PC-3 (cell line): ENCODE measurements around the gene GLRX5. TPM values are rescaled to one million over a fixed set of nuclear protein-coding genes. Genes with fewer than 3 reads are reported as not detected.
A peak's percentile ranks its signal among the peaks of the same experiment; 100 is the strongest.

Experiments used
- ATAC-seq: fragments of 200-7000 bp; cut with Tn5 transposase; 2 replicates; pipeline ENCODE4 v1.9.1; 2020; ENCODE audit warnings: mild to moderate bottlenecking, moderate library complexity
- BruUV-seq: library from RNA; stranded (reverse); fragments of 400-500 nt; replicated peaks from 2 replicates; lab custom pipeline; 2021; lab: Mats Ljungman, UMichigan
- CTCF ChIA-PET: fragments of 300-600 bp; sonication (Branson Sonifier 250); formaldehyde crosslinking; loops from one replicate; lab custom pipeline; 2022; ENCODE audit warnings: antibody characterized with exemption; lab: Charles Lee
- POLR2A ChIA-PET: fragments of 300-600 bp; sonication (Branson Sonifier 250); formaldehyde crosslinking; loops from one replicate; lab custom pipeline; 2022; ENCODE audit warnings: antibody characterized with exemption; ENCODE audit not compliant: unreplicated experiment; lab: Charles Lee
- DNase-seq: peaks from one replicate; pipeline ENCODE4 v3.0.0-alpha.2; 2015
- H2AFZ ChIP-seq: fragments of 300-600 bp; sonication (generic); 2 replicates; pipeline ENCODE4 v1.6.0; 2016; ENCODE audit warnings: antibody characterized with exemption, low read length
- H3F3A ChIP-seq: fragments of 300-600 bp; sonication (generic); one replicate; pipeline ENCODE4 v1.6.0; 2017; ENCODE audit warnings: antibody characterized with exemption, low read length, control low read depth, mild to moderate bottlenecking; ENCODE audit not compliant: unreplicated experiment
- H3K27ac ChIP-seq: fragments of 300-600 bp; sonication (generic); 2 replicates; pipeline ENCODE4 v1.5.1; 2016; ENCODE audit warnings: mild to moderate bottlenecking, low read length
- H3K27me3 ChIP-seq: fragments of 300-600 bp; sonication (generic); 2 replicates; pipeline ENCODE4 v1.6.1; 2016; ENCODE audit warnings: low read length, mixed read lengths
- H3K36me3 ChIP-seq: fragments of 300-600 bp; sonication (generic); 2 replicates; pipeline ENCODE4 v1.6.1; 2016; ENCODE audit warnings: low read depth, mixed run types, low read length, mixed read lengths
- H3K4me1 ChIP-seq: fragments of 300-600 bp; sonication (generic); 2 replicates; pipeline ENCODE4 v1.5.1; 2016; ENCODE audit warnings: low read length; ENCODE audit not compliant: insufficient read depth
- H3K4me2 ChIP-seq: fragments of 300-600 bp; sonication (generic); 2 replicates; pipeline ENCODE4 v1.6.0; 2016; ENCODE audit warnings: low read length
- H3K4me3 ChIP-seq: fragments of 300-600 bp; sonication (generic); 2 replicates; pipeline ENCODE4 v1.5.1; 2016; ENCODE audit warnings: mild to moderate bottlenecking, low read length, mixed read lengths
- H3K79me2 ChIP-seq: fragments of 300-600 bp; sonication (generic); 2 replicates; pipeline ENCODE4 v1.6.1; 2017; ENCODE audit warnings: low read length, mixed read lengths
- H3K9ac ChIP-seq: fragments of 300-600 bp; sonication (generic); 2 replicates; pipeline ENCODE4 v1.6.0; 2016; ENCODE audit warnings: mild to moderate bottlenecking, low read length
- H3K9me2 ChIP-seq: fragments of 300-600 bp; sonication (generic); replicated peaks from 2 replicates; pipeline ENCODE4 v1.6.1; 2016; ENCODE audit warnings: mixed run types, low read length, mixed read lengths
- H3K9me3 ChIP-seq: fragments of 300-600 bp; sonication (generic); 2 replicates; pipeline ENCODE4 v1.6.1; 2016; ENCODE audit warnings: low read length, mixed read lengths
- H4K20me1 ChIP-seq: fragments of 300-600 bp; sonication (generic); 2 replicates; pipeline ENCODE4 v1.6.1; 2016; ENCODE audit warnings: low read length, mixed read lengths
- CTCF ChIP-seq: fragments of 300-600 bp; sonication (generic); conservative IDR thresholded peaks from 2 replicates; pipeline ENCODE4 v1.5.1; 2017; ENCODE audit warnings: antibody characterized with exemption, low read depth, mild to moderate bottlenecking, low read length
- EZH2 ChIP-seq: fragments of 300-600 bp; sonication (generic); IDR thresholded peaks from one replicate; pipeline ENCODE4 v1.6.1; 2017; ENCODE audit warnings: antibody characterized with exemption, mild to moderate bottlenecking, low read length; ENCODE audit not compliant: unreplicated experiment
- EZH2phosphoT487 ChIP-seq: fragments of 300-600 bp; sonication (generic); IDR thresholded peaks from 2 replicates; pipeline ENCODE4 v1.6.1; 2018; ENCODE audit warnings: mild to moderate bottlenecking, antibody characterized with exemption, low read length, borderline replicate concordance
- intact Hi-C: fragments of 100-400 bp; cut with micrococcal nuclease; formaldehyde crosslinking; loops from 2 replicates; pipeline ENCODE4 v1.9.0; 2023
- total RNA-seq: library from RNA; depleted of rRNA; stranded (reverse); fragments of >200 nt; gene quantifications from 2 replicates; pipeline ENCODE4 v1.2.3, GENCODE V29; 2014

The GLRX5 gene
- total RNA-seq, 1 experiment from 2014 or later, result 60.0 TPM

- ChIA-PET CTCF (no interaction called here), POLR2A (no interaction called here)
- H3K4me3 ChIP-seq, result peak overlapping the region; percentile 98
- H3K9ac ChIP-seq, result peak overlapping the region; percentile 98
- no peak for DNase-seq
- no TSS peak for BruUV-seq
- intact Hi-C loops, result loop anchor here (10.0 kb wide), 1 partner anchor 51 kb away; no protein-coding TSS in a partner anchor
- no peaks in the 10 kb centered on the region for H3K27me3 ChIP-seq
- no peaks in the 10 kb centered on the region for H3K9me3 ChIP-seq
- peak overlapping the region; percentile 97 for H3K4me2 ChIP-seq
- peaks cover 94% of the 10 kb centered on the region for H3K79me2 ChIP-seq
- H3K27ac ChIP-seq, result no peak overlapping the region
- peaks cover 57% of the 10 kb centered on the region for H4K20me1 ChIP-seq
- TF ChIP-seq EZH2 (no peak), CTCF (no peak), EZH2phosphoT487 (no peak)
- ATAC-seq, result no peak
- no peak overlapping the region for H2AFZ ChIP-seq
- no peaks in the 10 kb centered on the region for H3K36me3 ChIP-seq
- H3K9me2 ChIP-seq, result no peaks in the 10 kb centered on the region
- no peaks in the 10 kb centered on the region for H3F3A ChIP-seq
- H3K4me1 ChIP-seq, result peaks cover 33% of the 10 kb centered on the region
These were observed 1.3 kb downstream of the GLRX5 start for GRCh38 chr14:95536036-95536593.

DNA sequence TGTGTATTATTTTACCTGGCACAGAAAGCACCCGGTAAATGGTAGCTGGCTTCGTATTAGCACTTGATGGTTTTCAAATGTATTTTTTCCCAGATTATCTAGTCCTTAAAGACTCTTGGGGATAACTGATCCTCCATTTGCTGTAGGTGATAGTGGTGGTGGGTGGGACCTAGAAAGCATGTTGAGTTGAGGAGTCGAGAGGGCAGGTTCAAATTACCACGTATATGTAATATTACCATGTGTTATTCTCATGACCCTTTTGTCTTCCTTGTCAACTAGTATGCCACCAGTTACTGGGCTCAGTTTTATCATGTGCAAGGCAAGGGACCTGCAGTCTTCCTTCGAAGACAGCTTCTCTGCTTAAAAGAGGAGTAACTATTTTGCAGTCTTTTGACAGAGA lies 1.8 kb downstream of the GLRX5 start:
- intact Hi-C loops, result loop anchor here (10.0 kb wide), 1 partner anchor 52 kb away; no protein-coding TSS in a partner anchor
- no peak overlapping the region for H3K27ac ChIP-seq
- H3K9me3 ChIP-seq, result no peaks in the 10 kb centered on the region
- H3F3A ChIP-seq, result no peaks in the 10 kb centered on the region
- H3K4me3 ChIP-seq, result peak overlapping the region; percentile 98
- H3K9ac ChIP-seq, result peak overlapping the region; percentile 98
- H2AFZ ChIP-seq, result no peak overlapping the region
- TF ChIP-seq CTCF (no peak), EZH2 (no peak), EZH2phosphoT487 (no peak)
- no peaks in the 10 kb centered on the region for H3K27me3 ChIP-seq
- no peak for DNase-seq
- peak overlapping the region; percentile 97 for H3K4me2 ChIP-seq
- BruUV-seq, result no TSS peak
- H3K9me2 ChIP-seq, result no peaks in the 10 kb centered on the region
- POLR2A ChIA-PET, result no interaction called here
- CTCF ChIA-PET, result interaction anchor here (0.7 kb wide), 1 partner anchor 91 kb away, joined by 3 read pairs; no protein-coding TSS in a partner anchor
- ATAC-seq, result no peak
- H3K36me3 ChIP-seq, result no peaks in the 10 kb centered on the region
- H4K20me1 ChIP-seq, result peaks cover 55% of the 10 kb centered on the region
- H3K4me1 ChIP-seq, result peaks cover 28% of the 10 kb centered on the region
- peaks cover 94% of the 10 kb centered on the region for H3K79me2 ChIP-seq
